Measurements from ENCODE around the gene NT5DC1. TPM values are rescaled to one million over a fixed set of nuclear protein-coding genes. Genes with fewer than 3 reads are reported as not detected.
A peak's percentile ranks its signal among the peaks of the same experiment; 100 is the strongest.

NT5DC1 gene
- total RNA-seq, 1 donor from 2014 or later, result 3.4 TPM

- no peaks in the 10 kb centered on the region for H3K36me3 ChIP-seq (ENCODE audit: control insufficient read depth, insufficient read depth, low read length)
- DNase-seq (ENCODE audit: low read depth) (no peak), FAIRE-seq (no peak)
- H3K27me3 ChIP-seq (ENCODE audit: control insufficient read depth, insufficient read depth, low read length), result no peaks in the 10 kb centered on the region
- no peak for TF ChIP-seq CTCF (IDR thresholded peaks at IDR 0.05; ENCODE audit: insufficient read depth, low read length, severe bottlenecking)
- no peak overlapping the region for H3K4me3 ChIP-seq (ENCODE audit: low read depth, low read length)
Measured at GRCh38 chr6:116169880-116170279, 69.2 kb downstream of the NT5DC1 start.

GRCh38 chr6:116170358-116171057 lies 69.9 kb downstream of the NT5DC1 start:
- DNase-seq (ENCODE audit: low read depth) (peak; percentile 53), FAIRE-seq (no peak)
- Histone ChIP-seq H3K4me3 (ENCODE audit: low read depth, low read length) (no peak overlapping the region), H3K36me3 (ENCODE audit: control insufficient read depth, insufficient read depth, low read length) (no peaks in the 10 kb centered on the region), H3K27me3 (ENCODE audit: control insufficient read depth, insufficient read depth, low read length) (no peaks in the 10 kb centered on the region)
- TF ChIP-seq CTCF (IDR thresholded peaks at IDR 0.05; ENCODE audit: insufficient read depth, low read length, severe bottlenecking), result no peak

GRCh38 chr6:116173928-116174327 lies 73.3 kb downstream of the NT5DC1 start:
- TF ChIP-seq CTCF (IDR thresholded peaks at IDR 0.05; ENCODE audit: insufficient read depth, low read length, severe bottlenecking), result no peak
- no peak overlapping the region for H3K4me3 ChIP-seq (ENCODE audit: low read depth, low read length)
- FAIRE-seq, result no peak
- no peak for DNase-seq (ENCODE audit: low read depth)
- H3K36me3 ChIP-seq (ENCODE audit: control insufficient read depth, insufficient read depth, low read length), result no peaks in the 10 kb centered on the region
- H3K27me3 ChIP-seq (ENCODE audit: control insufficient read depth, insufficient read depth, low read length), result no peaks in the 10 kb centered on the region

- DNase-seq (ENCODE audit: low read depth) (no peak), FAIRE-seq (no peak)
- no peak overlapping the region for H3K4me3 ChIP-seq (ENCODE audit: low read depth, low read length)
Measured at GRCh38 chr6:116175344-116175743, 74.7 kb downstream of the NT5DC1 start.

GRCh38 chr6:116176596-116176995 lies 75.9 kb downstream of the NT5DC1 start:
- no peaks in the 10 kb centered on the region for H3K27me3 ChIP-seq (ENCODE audit: control insufficient read depth, insufficient read depth, low read length)
- no peak for TF ChIP-seq CTCF (IDR thresholded peaks at IDR 0.05; ENCODE audit: insufficient read depth, low read length, severe bottlenecking)
- no peak overlapping the region for H3K4me3 ChIP-seq (ENCODE audit: low read depth, low read length)
- no peak for DNase-seq (ENCODE audit: low read depth)
- H3K36me3 ChIP-seq (ENCODE audit: control insufficient read depth, insufficient read depth, low read length), result no peaks in the 10 kb centered on the region
- FAIRE-seq, result no peak

More at GRCh38 chr6:116175344-116175743, 74.7 kb downstream of the NT5DC1 start:
- no peaks in the 10 kb centered on the region for H3K27me3 ChIP-seq (ENCODE audit: control insufficient read depth, insufficient read depth, low read length)
- no peaks in the 10 kb centered on the region for H3K36me3 ChIP-seq (ENCODE audit: control insufficient read depth, insufficient read depth, low read length)
- no peak for TF ChIP-seq CTCF (IDR thresholded peaks at IDR 0.05; ENCODE audit: insufficient read depth, low read length, severe bottlenecking)

- no peaks in the 10 kb centered on the region for H3K27me3 ChIP-seq (ENCODE audit: control insufficient read depth, insufficient read depth, low read length)
- H3K36me3 ChIP-seq (ENCODE audit: control insufficient read depth, insufficient read depth, low read length), result no peaks in the 10 kb centered on the region
- FAIRE-seq, result no peak
- H3K4me3 ChIP-seq (ENCODE audit: low read depth, low read length), result no peak overlapping the region
- no peak for TF ChIP-seq CTCF (IDR thresholded peaks at IDR 0.05; ENCODE audit: insufficient read depth, low read length, severe bottlenecking)
- DNase-seq (ENCODE audit: low read depth), result no peak
Measured at GRCh38 chr6:116180375-116180774, 79.7 kb downstream of the NT5DC1 start.
